HepG2 (cell line): Measurements from ENCODE around the gene RIMBP2. TPM values are rescaled to one million over a fixed set of nuclear protein-coding genes. Genes with fewer than 3 reads are reported as not detected.
A peak's percentile ranks its signal among the peaks of the same experiment; 100 is the strongest.

Experiments
- ATAC-seq: fragments of 200-7000 bp; cut with Tn5 transposase; 3 replicates; pipeline ENCODE4 v1.9.1; 2020; ENCODE audit warnings: mild to moderate bottlenecking, moderate library complexity
- BruUV-seq: library from RNA; stranded (reverse); fragments of 400-500 nt; replicated peaks from 2 replicates; lab custom pipeline; 2021; lab: Mats Ljungman, UMichigan
- CTCF ChIA-PET: fragments of 300-600 bp; formaldehyde crosslinking; extraction: SDS; loops from one replicate; lab custom pipeline; 2021; ENCODE audit warnings: low total read pairs, inconsistent platforms, low intra/inter-chr PET ratio; lab: Yijun Ruan, JAX
- POLR2A ChIA-PET: fragments of 350-600 bp; sonication (Branson Sonifier 250); formaldehyde crosslinking; loops from one replicate; lab custom pipeline; 2020; ENCODE audit warnings: antibody characterized with exemption, inconsistent platforms; lab: Yijun Ruan, JAX
- DNase-seq: peaks from one replicate; pipeline ENCODE4 v3.0.0-alpha.2; 2015; ENCODE audit warnings: low spot score
- FAIRE-seq: peaks from 3 replicates; lab custom pipeline; 2011; peaks lifted over from hg19 to GRCh38; lab: Jason Lieb, UNC
- H2AFZ ChIP-seq: one replicate; pipeline ENCODE4 v1.6.1; 2011; ENCODE audit warnings: low read length, inconsistent platforms
- H3K27ac ChIP-seq: fragments of 300-600 bp; 3 replicates; pipeline ENCODE4 v1.8.0; 2011; ENCODE audit warnings: mixed run types, mild to moderate bottlenecking, mixed read lengths, low read length, inconsistent platforms; ENCODE audit not compliant: insufficient read depth; ENCODE audit errors: extremely low read length
- H3K27me3 ChIP-seq, 2 experiments: fragments of 200-600 bp in 1 of 2; 2 replicates in 1 of 2; 3 replicates in 1 of 2; pipeline versions ENCODE4 v1.6.0 to v1.8.0; 2011; ENCODE audit warnings: low read length in 2 of 2, mild to moderate bottlenecking in 2 of 2, moderate library complexity in 2 of 2, inconsistent platforms in 1 of 2; ENCODE audit not compliant: insufficient read depth in 2 of 2, control insufficient read depth in 1 of 2
- H3K36me3 ChIP-seq, 2 experiments: fragments of 200-600 bp in 1 of 2; replicated peaks in 1 of 2; 2 replicates in 1 of 2; 3 replicates in 1 of 2; pipeline versions ENCODE4 v1.5.1 to v1.8.0; 2011; ENCODE audit warnings: low read length in 2 of 2, inconsistent platforms in 1 of 2; ENCODE audit not compliant: insufficient read depth in 2 of 2, control insufficient read depth in 1 of 2
- H3K4me1 ChIP-seq: 2 replicates; pipeline ENCODE4 v1.5.1; 2012; ENCODE audit warnings: low read length, inconsistent platforms; ENCODE audit not compliant: insufficient read depth
- H3K4me2 ChIP-seq: 2 replicates; pipeline ENCODE4 v1.6.0; 2011; ENCODE audit warnings: low read depth, low read length, inconsistent platforms
- H3K4me3 ChIP-seq, 3 experiments: fragments of 200-600 bp in 1 of 3; sonication (generic), shearing (Covaris generic) in 1 of 3; replicated peaks in 1 of 3; 2 replicates each; pipeline ENCODE4 v1.5.1; 2011 to 2016; ENCODE audit warnings: low read length in 3 of 3, inconsistent platforms in 2 of 3, low read depth in 2 of 3, mild to moderate bottlenecking in 2 of 3, control low read depth in 1 of 3, mixed read lengths in 1 of 3; ENCODE audit not compliant: insufficient read depth in 1 of 3
- H3K79me2 ChIP-seq: one replicate; pipeline ENCODE4 v1.6.1; 2011; ENCODE audit warnings: low read length, inconsistent platforms; ENCODE audit not compliant: insufficient read depth
- H3K9ac ChIP-seq: 2 replicates; pipeline ENCODE4 v1.6.0; 2011; ENCODE audit warnings: mild to moderate bottlenecking, low read depth, low read length, inconsistent platforms; ENCODE audit not compliant: insufficient read depth
- H3K9me3 ChIP-seq: 2 replicates; pipeline ENCODE4 v1.5.1; 2012; ENCODE audit warnings: mild to moderate bottlenecking, low read length
- H4K20me1 ChIP-seq: 2 replicates; pipeline ENCODE4 v1.6.0; 2011; ENCODE audit warnings: inconsistent platforms, mild to moderate bottlenecking, low read length, moderate library complexity; ENCODE audit not compliant: insufficient read depth
- AKAP8 ChIP-seq: sonication (generic); formaldehyde crosslinking; IDR thresholded peaks from 2 replicates; pipeline ENCODE4 v1.5.1; 2020; ENCODE audit warnings: mild to moderate bottlenecking, missing genetic modification reagents
- HOXA5 ChIP-seq: sonication (generic); formaldehyde crosslinking; IDR thresholded peaks from 2 replicates; pipeline ENCODE4 v1.4.0; 2020; ENCODE audit warnings: missing genetic modification reagents
- MXD4 ChIP-seq: IDR thresholded peaks from 2 replicates; pipeline ENCODE4 v1.6.1; 2016; ENCODE audit warnings: mild to moderate bottlenecking, missing biosample characterization, missing genetic modification reagents
- NFE2L2 ChIP-seq: fragments of 150-350 bp; IDR thresholded peaks from 2 replicates; pipeline ENCODE4 v1.6.1; 2014; ENCODE audit warnings: low read length
- POGK ChIP-seq: sonication (generic); formaldehyde crosslinking; conservative IDR thresholded peaks from 2 replicates; pipeline ENCODE4 v1.8.0; 2022; ENCODE audit warnings: mild to moderate bottlenecking, moderate library complexity, missing genetic modification reagents
- ZBTB49 ChIP-seq: sonication (generic); formaldehyde crosslinking; IDR thresholded peaks from 2 replicates; pipeline ENCODE4 v1.4.0; 2020; ENCODE audit warnings: missing genetic modification reagents, borderline replicate concordance
- ZBTB8A ChIP-seq: sonication (generic); formaldehyde crosslinking; IDR thresholded peaks from 2 replicates; pipeline ENCODE4 v1.4.0; 2020; ENCODE audit warnings: mild to moderate bottlenecking, low read depth, missing genetic modification reagents, borderline replicate concordance
- ZNF280B ChIP-seq: sonication (generic); formaldehyde crosslinking; IDR thresholded peaks from 2 replicates; pipeline ENCODE4 v1.5.0; 2020; ENCODE audit warnings: missing genetic modification reagents, mild to moderate bottlenecking, borderline replicate concordance
- ZNF552 ChIP-seq: sonication (generic); formaldehyde crosslinking; IDR thresholded peaks from 2 replicates; pipeline ENCODE4 v1.9.0; 2022; ENCODE audit warnings: missing genetic modification reagents, mild to moderate bottlenecking, borderline replicate concordance
- ZNF646 ChIP-seq: sonication (generic); formaldehyde crosslinking; IDR thresholded peaks from 2 replicates; pipeline ENCODE4 v1.9.0; 2021; ENCODE audit warnings: mild to moderate bottlenecking, missing genetic modification reagents
- WGBS: methylation state at CpG from one replicate; pipeline ENCODE4 v1.1.6; 2017; ENCODE audit warnings: low lambda C conversion rate; 5-methylcytosine and 5-hydroxymethylcytosine counted together
- in situ Hi-C: cut with HindIII; loops from 2 replicates; pipeline ENCODE4 v1.10.0; 2017; ENCODE audit warnings: low pct_unique_long_range_greater_than_20kb; ENCODE audit not compliant: extremely low pct_ligation_motif_present
- intact Hi-C: fragments of 100-400 bp; cut with micrococcal nuclease; formaldehyde crosslinking; loops from one replicate; pipeline ENCODE4 v1.10.0; 2022; ENCODE audit not compliant: unreplicated experiment
- polyA plus RNA-seq, 8 experiments: library from polyadenylated mRNA; depleted of rRNA in 3 of 8; stranded (reverse) in 7 of 8; unstranded in 1 of 8; fragments of >200 nt; fragmentation: Illumina TruSeq in 4 of 8; extraction: Trizol in 4 of 8; gene quantifications; 2 replicates each; pipeline versions ENCODE4 v1.2.1 to v1.2.3, GENCODE V29; 2011 to 2016; ENCODE audit warnings: low read depth in 4 of 8, missing spikeins in 1 of 8, mixed read lengths in 1 of 8; ENCODE audit not compliant: insufficient read depth in 1 of 8
- total RNA-seq, 5 experiments: library from RNA; depleted of rRNA; stranded (reverse); fragments of >200 nt; fragmentation: Illumina TruSeq; extraction: Trizol; gene quantifications; 2 replicates each; pipeline ENCODE4 v1.2.3, GENCODE V29; 2016; ENCODE audit warnings: low read depth in 1 of 5

The RIMBP2 gene
- total and polyA plus RNA-seq, 2 of the 13 experiments (the other 11 are each of a cell fraction or from before 2014, with no cell fraction given), result 0.03 TPM; not detected in 1

- no peak overlapping the region for H2AFZ ChIP-seq
- no peaks in the 10 kb centered on the region for H3K36me3 ChIP-seq
- ATAC-seq (peak; percentile 50), DNase-seq (no peak), FAIRE-seq (no peak)
- no TSS peak for BruUV-seq
- no peaks in the 10 kb centered on the region for H4K20me1 ChIP-seq
- H3K9ac ChIP-seq, result no peak overlapping the region
- intact Hi-C loops (no loop called here), in situ Hi-C loops (no loop called here)
- H3K4me1 ChIP-seq, result no peaks in the 10 kb centered on the region
- H3K9me3 ChIP-seq, result no peaks in the 10 kb centered on the region
- WGBS, result 7% methylated on average over 6 of the region's 42 CpGs
- ChIA-PET CTCF (no interaction called here), POLR2A (no interaction called here)
- no peaks in the 10 kb centered on the region for H3K79me2 ChIP-seq
- peaks cover 7 to 74% of the 10 kb centered on the region in 2 experiments; a peak in 4 of 5 replicates for H3K27me3 ChIP-seq
- H3K27ac ChIP-seq, result no peak overlapping the region
- H3K4me2 ChIP-seq, result no peak overlapping the region
- H3K4me3 ChIP-seq, result no peak overlapping the region
- TF ChIP-seq POGK (CRISPR knock-in tag), result no peak
- TF ChIP-seq AKAP8 (CRISPR knock-in tag), result no peak
- no peak for TF ChIP-seq ZNF646
- TF ChIP-seq ZNF552, result no peak
- no peak for TF ChIP-seq ZBTB49 (CRISPR knock-in tag)
- no peak for TF ChIP-seq ZBTB8A (CRISPR knock-in tag)
- TF ChIP-seq NFE2L2, result no peak
- TF ChIP-seq MXD4 (CRISPR knock-in tag), result no peak
- TF ChIP-seq HOXA5 (CRISPR knock-in tag), result no peak
- no peak for TF ChIP-seq ZNF280B
These were observed 725 bp downstream of the RIMBP2 start for GRCh38 chr12:130715150-130715997.
